Nephron (organoid): ENCODE data around the gene NT5M.

ENCODE experiments used
- H3K27ac Mint-ChIP-seq, 3 experiments: 2 replicates each; pipeline ENCODE4 v1.8.0; 2020; ENCODE audit warnings: mixed read lengths in 3 of 3, mild to moderate bottlenecking in 2 of 3, moderate library complexity in 1 of 3
- H3K27me3 Mint-ChIP-seq: 2 replicates; pipeline ENCODE4 v1.8.0; 2021; ENCODE audit warnings: low read depth, mild to moderate bottlenecking, moderate library complexity, mixed read lengths
- H3K36me3 Mint-ChIP-seq: 2 replicates; pipeline ENCODE4 v1.8.0; 2020; ENCODE audit warnings: low read depth, mixed read lengths
- H3K4me1 Mint-ChIP-seq: 2 replicates; pipeline ENCODE4 v1.8.0; 2020; ENCODE audit warnings: mixed read lengths
- H3K4me3 Mint-ChIP-seq, 3 experiments: 2 replicates each; pipeline ENCODE4 v1.8.0; 2020; ENCODE audit warnings: mild to moderate bottlenecking in 3 of 3, mixed read lengths in 3 of 3, moderate library complexity in 2 of 3
- H3K9me3 Mint-ChIP-seq: 2 replicates; pipeline ENCODE4 v1.8.0; 2020; ENCODE audit warnings: mixed read lengths
- TF ChIP-seq, protein P1 (sequence below), 3 experiments: fragments of 200-600 bp; sonication (generic); IDR thresholded peaks; one replicate each; pipeline ENCODE4 v1.5.0; 2021; ENCODE audit warnings: antibody characterized with exemption in 3 of 3; ENCODE audit not compliant: unreplicated experiment in 3 of 3

Gene NT5M

DNA sequence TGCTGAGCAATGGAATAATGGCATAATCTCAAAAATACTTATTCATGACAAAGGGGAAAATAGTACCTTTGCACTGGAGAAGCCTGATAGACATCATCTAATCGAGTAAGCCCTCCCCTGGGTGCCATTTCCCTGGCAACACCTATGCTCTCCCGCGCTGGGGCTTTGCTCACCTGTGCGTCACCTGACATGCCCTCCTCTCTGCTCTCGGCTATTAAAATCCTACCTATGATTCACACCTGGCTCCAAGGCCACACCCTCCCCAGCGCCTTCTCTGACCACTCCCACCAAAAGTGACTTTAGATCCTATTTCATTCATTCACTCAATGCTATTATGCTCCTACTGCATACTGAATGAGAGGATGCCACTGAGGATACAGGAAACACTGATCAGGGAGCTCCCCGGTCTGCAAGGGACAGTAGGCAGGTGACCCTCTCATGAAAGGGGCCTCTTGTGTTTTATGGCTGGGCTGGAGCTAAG lies 83.9 kb downstream of the NT5M start:
- Mint-ChIP-seq H3K9me3 (no peaks in the 10 kb centered on the region), H3K27ac (peak overlapping the region in 1 of 3 experiments; percentile 34), H3K36me3 (no peaks in the 10 kb centered on the region), H3K4me1 (peaks cover 37% of the 10 kb centered on the region), H3K4me3 (no peak overlapping the region), H3K27me3 (peaks cover 4% of the 10 kb centered on the region)
- TF ChIP-seq, protein P1, sequence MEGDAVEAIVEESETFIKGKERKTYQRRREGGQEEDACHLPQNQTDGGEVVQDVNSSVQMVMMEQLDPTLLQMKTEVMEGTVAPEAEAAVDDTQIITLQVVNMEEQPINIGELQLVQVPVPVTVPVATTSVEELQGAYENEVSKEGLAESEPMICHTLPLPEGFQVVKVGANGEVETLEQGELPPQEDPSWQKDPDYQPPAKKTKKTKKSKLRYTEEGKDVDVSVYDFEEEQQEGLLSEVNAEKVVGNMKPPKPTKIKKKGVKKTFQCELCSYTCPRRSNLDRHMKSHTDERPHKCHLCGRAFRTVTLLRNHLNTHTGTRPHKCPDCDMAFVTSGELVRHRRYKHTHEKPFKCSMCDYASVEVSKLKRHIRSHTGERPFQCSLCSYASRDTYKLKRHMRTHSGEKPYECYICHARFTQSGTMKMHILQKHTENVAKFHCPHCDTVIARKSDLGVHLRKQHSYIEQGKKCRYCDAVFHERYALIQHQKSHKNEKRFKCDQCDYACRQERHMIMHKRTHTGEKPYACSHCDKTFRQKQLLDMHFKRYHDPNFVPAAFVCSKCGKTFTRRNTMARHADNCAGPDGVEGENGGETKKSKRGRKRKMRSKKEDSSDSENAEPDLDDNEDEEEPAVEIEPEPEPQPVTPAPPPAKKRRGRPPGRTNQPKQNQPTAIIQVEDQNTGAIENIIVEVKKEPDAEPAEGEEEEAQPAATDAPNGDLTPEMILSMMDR (IDR thresholded peaks at IDR 0.05; ENCODE audit: unreplicated experiment in 3 of 3): no peak

DNA sequence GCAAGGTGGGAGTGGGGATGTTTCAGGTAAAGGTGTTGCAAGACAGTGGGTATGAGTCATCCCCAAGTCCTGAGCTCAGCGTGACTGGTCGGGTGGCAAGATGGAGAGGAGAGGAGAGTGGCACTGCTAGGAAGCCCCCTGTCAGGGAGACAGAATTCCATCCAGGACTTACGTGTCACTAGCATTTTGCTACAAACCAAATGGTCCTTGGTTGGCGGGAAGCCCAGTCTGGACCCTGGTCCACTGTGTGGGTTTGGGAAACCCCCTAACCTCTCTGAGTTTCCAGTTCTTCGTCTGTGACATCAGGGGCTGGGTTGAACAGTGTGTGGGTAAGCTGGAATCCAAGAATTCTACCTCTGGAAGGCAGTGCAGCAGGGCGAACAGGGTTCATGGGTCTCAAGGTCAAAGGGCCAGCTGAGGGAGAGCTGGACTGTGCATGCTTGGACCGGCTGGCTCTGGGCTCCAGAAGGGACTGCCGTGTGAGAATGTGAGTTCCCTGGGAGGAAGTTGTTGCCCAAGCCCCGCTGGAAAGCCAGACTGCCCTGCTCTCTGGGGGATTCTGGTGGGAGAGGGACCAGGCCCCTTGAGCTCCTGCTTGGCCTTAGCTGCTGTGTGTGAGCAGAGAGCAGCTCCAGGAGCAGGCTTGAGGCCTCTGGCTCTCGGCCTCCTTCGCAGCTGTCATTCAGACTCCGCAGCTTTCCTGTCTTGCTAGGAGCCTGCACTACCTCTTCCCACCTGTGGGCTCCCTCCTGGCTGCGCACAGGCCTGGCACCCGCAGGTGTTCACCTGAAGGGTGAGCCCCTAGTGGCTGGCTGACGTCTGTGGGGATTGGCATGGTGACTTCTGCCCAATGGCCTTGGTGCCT lies 84.6 kb downstream of the NT5M start:
- peaks cover 4% of the 10 kb centered on the region for H3K27me3 Mint-ChIP-seq
- H3K4me1 Mint-ChIP-seq: peaks cover 37% of the 10 kb centered on the region
- H3K27ac Mint-ChIP-seq: no peak overlapping the region

DNA sequence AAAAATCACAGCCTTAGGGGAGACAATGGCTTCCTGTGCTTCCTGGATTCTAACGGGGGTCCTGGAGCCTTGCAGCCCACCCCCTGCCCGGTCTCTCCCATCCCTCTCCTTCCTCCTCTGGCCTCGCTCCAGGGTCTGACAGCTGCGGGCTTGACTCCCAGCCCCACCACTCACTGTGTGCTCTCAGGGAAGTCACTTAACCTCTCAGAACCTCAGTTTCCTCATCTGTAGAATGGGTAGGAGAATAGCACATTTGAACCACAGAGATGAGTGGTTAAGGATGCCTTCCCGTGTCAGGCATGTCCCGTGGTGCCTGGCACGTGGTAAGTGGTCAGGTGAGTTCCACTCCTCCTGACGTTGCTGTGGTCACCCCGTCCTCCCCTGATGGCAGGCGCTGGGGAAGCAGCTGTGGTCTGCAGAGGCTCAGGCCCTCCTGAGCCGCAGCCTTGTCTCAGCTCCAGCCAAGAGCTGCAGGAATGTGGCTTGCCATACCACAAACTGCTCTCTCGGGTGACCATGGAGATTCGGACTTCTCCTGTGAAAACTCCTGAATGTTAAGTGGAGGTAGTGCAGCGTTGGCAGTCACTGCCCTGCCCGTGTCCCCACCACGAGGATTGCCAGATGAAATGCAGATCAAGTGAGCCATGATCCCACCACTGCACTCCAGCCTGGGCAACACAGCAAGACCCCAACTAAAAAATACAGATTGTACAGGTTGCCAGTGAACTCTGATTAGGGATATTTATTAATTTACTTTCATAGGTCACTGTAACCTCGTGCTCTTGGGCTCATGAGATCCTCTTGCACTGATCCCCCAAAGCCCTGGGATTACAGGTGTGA lies 85.7 kb downstream of the NT5M start:
- Mint-ChIP-seq H3K9me3 (no peaks in the 10 kb centered on the region), H3K4me1 (peaks cover 31% of the 10 kb centered on the region), H3K27me3 (peaks cover 4% of the 10 kb centered on the region), H3K27ac (no peak overlapping the region), H3K36me3 (no peaks in the 10 kb centered on the region), H3K4me3 (no peak overlapping the region)
- TF ChIP-seq, protein P1 (IDR thresholded peaks at IDR 0.05; ENCODE audit: unreplicated experiment in 3 of 3): no peak

More for the DNA sequence above, 84.6 kb downstream of the NT5M start:
- no peaks in the 10 kb centered on the region for H3K36me3 Mint-ChIP-seq
- TF ChIP-seq, protein P1 (IDR thresholded peaks at IDR 0.05; ENCODE audit: unreplicated experiment in 3 of 3): peak; percentile 38 to 50 (median 50)
- H3K4me3 Mint-ChIP-seq: no peak overlapping the region
- H3K9me3 Mint-ChIP-seq: no peaks in the 10 kb centered on the region

DNA sequence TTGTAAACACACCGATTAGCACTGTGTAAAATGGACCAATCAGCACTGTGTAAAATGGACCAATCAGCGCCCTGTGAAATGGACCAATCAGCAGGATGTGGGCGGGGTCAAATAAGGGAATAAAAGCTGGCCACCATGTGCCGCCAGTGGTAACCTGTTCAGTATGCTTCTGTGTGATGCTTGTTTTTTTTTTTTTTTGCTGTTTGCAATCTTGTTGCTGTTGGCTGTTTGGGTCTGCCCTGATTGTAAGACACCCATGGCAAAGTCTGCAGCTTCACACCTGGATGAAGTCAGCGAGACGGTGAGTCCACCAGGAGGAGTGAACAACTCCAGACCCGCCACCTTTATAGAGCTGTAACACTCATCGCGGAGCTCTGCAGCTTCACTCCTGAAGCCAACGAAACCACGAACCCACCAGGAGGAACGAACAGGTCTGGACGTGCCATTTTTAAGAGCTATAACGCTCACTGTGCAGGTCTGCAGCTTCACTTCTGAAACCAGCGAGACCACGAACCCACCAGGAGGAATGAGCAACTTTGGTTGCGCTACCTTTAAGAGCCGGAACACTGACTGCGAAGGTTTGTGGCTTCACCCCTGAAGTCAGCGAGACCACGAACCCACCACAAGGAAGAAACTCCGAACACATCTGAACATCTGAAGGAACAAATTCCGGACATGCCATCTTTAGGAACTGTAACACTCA lies 88.6 kb downstream of the NT5M start:
- Mint-ChIP-seq H3K9me3 (no peaks in the 10 kb centered on the region), H3K27me3 (peaks cover 3% of the 10 kb centered on the region), H3K4me1 (peaks cover 13% of the 10 kb centered on the region), H3K4me3 (no peak overlapping the region), H3K27ac (no peak overlapping the region), H3K36me3 (no peaks in the 10 kb centered on the region)
- TF ChIP-seq, protein P1 (IDR thresholded peaks at IDR 0.05; ENCODE audit: unreplicated experiment in 3 of 3): no peak

DNA sequence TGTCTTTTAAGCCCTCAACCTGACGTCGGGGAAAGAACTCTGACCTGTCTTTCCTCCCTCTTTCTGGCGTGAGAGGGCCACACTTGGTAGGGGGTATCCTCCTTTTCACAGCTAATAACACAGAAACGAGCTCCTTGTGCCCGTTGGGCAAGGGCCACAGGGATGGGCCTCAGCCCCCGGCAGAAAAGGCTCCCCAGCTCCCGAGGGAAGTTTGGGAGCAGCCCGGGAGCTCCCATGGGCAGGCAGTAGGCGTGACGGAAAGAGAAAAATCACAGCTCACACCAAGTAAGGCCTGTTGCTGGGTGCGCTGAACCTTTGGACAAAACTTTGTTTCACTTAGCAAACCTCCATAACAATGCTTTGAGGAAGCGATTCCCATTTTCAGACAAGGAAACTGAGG lies 90.8 kb downstream of the NT5M start:
- Mint-ChIP-seq H3K36me3 (no peaks in the 10 kb centered on the region), H3K27ac (no peak overlapping the region), H3K27me3 (peaks cover 3% of the 10 kb centered on the region), H3K4me3 (no peak overlapping the region), H3K4me1 (peaks cover 14% of the 10 kb centered on the region), H3K9me3 (no peaks in the 10 kb centered on the region)
- TF ChIP-seq, protein P1 (IDR thresholded peaks at IDR 0.05; ENCODE audit: unreplicated experiment in 3 of 3): no peak
